ENCODE measurements around the gene PRF1. TPM values are rescaled to one million over a fixed set of nuclear protein-coding genes. Genes with fewer than 3 reads are reported as not detected.
A peak's percentile ranks its signal among the peaks of the same experiment; 100 is the strongest.

Gene PRF1
- polyA plus RNA-seq, 3 donors from 2014 or later: 4,156 to 6,150 (median 5,696) TPM

DNA sequence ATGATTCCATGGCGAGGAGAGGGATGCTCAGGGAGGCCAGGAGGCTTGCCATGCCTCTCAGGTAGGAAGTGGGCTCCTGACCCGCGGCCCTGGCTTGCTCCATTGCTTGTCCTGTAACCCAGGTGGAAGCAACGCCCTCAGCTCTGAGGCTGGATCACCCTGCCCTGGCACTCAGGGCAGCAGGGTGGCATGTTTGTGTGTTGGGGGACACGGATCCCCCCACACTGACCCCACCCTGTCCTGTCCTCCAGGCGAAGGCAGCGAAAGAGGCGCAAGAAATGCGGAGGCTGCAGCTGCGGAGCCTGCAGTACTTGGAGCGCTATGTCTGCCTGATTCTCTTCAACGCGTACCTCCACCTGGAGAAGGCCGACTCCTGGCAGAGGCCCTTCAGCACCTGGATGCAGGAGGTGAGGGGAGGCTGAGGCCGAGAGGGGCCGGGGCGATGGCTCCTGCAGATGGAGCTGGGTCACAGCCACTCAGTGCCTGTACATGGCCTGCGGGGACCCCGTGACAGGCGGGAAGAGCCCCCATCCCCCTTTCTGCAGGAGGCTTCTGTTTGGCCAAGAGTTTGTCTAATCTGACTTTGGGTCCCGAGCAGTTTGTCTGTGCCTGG is 38.3 kb downstream of the PRF1 start:
- H3K27me3 Mint-ChIP-seq (ENCODE audit: low read depth in 3 of 3): peaks cover 2 to 3% (median 3%) of the 10 kb centered on the region in 3 donors
- no peak overlapping the region for H3K27ac Mint-ChIP-seq
- no peak overlapping the region for H3K4me3 Mint-ChIP-seq
- no peaks in the 10 kb centered on the region for H3K9me3 Mint-ChIP-seq
- no peak for DNase-seq
- no peaks in the 10 kb centered on the region for H3K36me3 Mint-ChIP-seq
- peaks cover 60 to 72% of the 10 kb centered on the region in 2 donors for H3K4me1 Mint-ChIP-seq

DNA sequence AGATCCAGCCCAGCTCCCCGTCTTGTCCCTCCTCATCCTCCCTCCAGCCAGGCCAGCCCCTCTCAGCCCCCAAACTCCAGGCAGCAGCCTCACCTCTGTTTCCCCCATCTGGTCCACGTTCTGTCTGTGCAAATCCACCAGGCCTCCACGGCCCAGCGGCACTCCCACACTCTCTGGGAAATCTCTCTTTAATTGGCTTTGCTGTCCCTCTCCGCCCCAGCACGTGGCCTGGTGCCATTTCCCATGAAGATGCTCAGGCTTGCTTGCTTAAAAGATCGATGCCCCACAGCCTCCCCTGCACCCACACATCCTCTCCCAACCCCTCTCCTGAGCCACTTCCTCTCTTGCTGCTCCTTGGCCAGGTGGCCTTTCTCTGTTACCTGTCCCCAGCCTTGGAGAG is 39.3 kb downstream of the PRF1 start:
- no peaks in the 10 kb centered on the region for H3K36me3 Mint-ChIP-seq
- no peak overlapping the region for H3K4me3 Mint-ChIP-seq
- peaks cover 66 to 76% of the 10 kb centered on the region in 2 donors for H3K4me1 Mint-ChIP-seq
- no peak for DNase-seq
- peaks cover 2 to 3% (median 3%) of the 10 kb centered on the region in 3 donors for H3K27me3 Mint-ChIP-seq (ENCODE audit: low read depth in 3 of 3)
- H3K27ac Mint-ChIP-seq: peak overlapping the region in 2 of 6 donors; percentile 46 to 62
- no peaks in the 10 kb centered on the region for H3K9me3 Mint-ChIP-seq

DNA sequence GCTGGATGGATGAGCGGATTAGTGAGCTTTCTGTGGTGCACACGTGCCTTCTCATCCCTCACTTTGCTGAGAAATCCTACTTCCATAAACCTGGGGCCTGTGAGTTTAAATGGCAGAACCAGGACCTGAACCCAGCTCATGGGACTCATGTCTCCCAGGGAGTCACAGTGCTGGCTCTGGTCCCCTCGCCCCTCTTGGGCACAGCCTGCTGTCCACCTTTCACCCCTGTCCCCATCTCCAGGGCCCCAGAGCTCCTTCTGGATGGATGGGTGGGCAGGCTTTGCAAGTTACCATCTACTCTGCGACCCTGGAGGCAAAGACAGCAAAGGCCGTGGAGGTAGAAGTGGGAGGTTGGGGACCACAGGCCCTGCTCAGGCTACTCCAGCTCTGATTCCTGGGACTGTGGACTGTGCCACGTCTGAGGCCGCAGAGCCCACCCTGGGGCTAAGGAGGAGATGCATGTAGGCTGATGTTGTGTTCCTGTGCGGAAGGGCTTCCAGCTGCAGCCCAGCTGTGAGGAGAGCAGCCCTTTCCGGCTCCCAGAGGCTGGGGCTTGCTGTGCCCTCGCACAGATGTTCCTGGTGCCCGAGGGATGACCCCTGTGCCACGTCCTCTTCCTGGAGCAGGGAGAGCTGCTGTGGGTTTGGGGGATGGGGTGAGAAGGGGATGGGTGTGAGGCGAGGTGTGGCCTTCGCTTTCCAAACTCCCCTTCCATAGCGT is 40.3 kb downstream of the PRF1 start:
- H3K36me3 Mint-ChIP-seq: no peaks in the 10 kb centered on the region
- peaks cover 2 to 3% (median 3%) of the 10 kb centered on the region in 3 donors for H3K27me3 Mint-ChIP-seq (ENCODE audit: low read depth in 3 of 3)
- no peak for DNase-seq
- peak overlapping the region in 1 of 5 donors; percentile 40 for H3K4me3 Mint-ChIP-seq
- H3K9me3 Mint-ChIP-seq: no peaks in the 10 kb centered on the region
- peaks cover 69 to 72% of the 10 kb centered on the region in 2 donors for H3K4me1 Mint-ChIP-seq
- peak overlapping the region in 1 of 6 donors; percentile 65 for H3K27ac Mint-ChIP-seq

DNA sequence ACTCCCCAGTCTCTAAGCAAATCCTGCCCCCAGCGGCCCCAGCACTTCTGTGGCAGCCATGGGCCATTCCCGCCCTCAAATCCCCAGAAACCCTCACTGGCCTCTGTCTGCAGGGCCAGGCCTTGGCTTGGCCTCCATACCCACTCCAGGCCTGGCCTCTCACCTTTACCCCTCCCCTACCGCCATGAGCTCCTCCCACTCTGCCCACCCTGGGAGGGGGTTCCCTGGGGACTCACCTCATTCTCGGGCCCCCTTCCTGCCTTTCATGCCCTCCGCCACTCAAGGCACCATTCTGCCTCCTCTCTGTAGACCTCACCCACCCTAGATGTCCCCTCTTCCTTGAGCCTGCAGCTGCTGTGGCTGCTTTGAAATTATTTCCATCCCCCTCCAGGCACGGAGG is 41.0 kb downstream of the PRF1 start:
- DNase-seq: no peak
- H3K4me3 Mint-ChIP-seq: peak overlapping the region in 1 of 5 donors; percentile 40
- no peaks in the 10 kb centered on the region for H3K9me3 Mint-ChIP-seq
- H3K27me3 Mint-ChIP-seq (ENCODE audit: low read depth in 3 of 3): peaks cover 2 to 3% (median 3%) of the 10 kb centered on the region in 3 donors
- H3K27ac Mint-ChIP-seq: peak overlapping the region in 5 of 6 donors; percentile 41 to 65 (median 64)
- no peaks in the 10 kb centered on the region for H3K36me3 Mint-ChIP-seq
- peaks cover 69 to 72% of the 10 kb centered on the region in 2 donors for H3K4me1 Mint-ChIP-seq

DNA sequence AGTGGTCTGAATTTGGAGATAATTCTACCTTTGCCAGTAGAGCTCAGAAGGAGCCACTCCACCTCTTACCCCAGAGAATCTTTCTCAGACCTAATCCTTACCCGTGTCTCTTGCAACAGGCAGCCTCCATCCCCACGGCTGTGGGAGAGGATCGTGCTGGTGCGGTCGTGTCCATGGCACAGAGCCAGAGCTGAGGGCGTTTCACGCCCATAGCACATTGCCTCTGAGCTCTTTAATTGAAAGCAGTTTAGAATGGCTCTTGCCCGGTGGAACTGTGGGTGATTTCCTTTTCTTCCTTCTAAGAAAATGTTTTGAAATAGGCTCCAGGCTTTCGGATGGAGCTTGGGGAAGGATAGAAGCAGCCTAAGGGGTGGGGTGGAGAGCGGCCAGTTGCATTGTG is 41.5 kb downstream of the PRF1 start:
- Mint-ChIP-seq H3K36me3 (no peaks in the 10 kb centered on the region), H3K4me1 (peaks cover 64 to 68% of the 10 kb centered on the region in 2 donors), H3K9me3 (no peaks in the 10 kb centered on the region), H3K27me3 (ENCODE audit: low read depth in 3 of 3) (peaks cover 3 to 4% (median 3%) of the 10 kb centered on the region in 3 donors), H3K4me3 (peak overlapping the region in 2 of 5 donors; percentile 46 to 59), H3K27ac (peak overlapping the region; percentile 30 to 85 (median 64))
- no peak for DNase-seq

DNA sequence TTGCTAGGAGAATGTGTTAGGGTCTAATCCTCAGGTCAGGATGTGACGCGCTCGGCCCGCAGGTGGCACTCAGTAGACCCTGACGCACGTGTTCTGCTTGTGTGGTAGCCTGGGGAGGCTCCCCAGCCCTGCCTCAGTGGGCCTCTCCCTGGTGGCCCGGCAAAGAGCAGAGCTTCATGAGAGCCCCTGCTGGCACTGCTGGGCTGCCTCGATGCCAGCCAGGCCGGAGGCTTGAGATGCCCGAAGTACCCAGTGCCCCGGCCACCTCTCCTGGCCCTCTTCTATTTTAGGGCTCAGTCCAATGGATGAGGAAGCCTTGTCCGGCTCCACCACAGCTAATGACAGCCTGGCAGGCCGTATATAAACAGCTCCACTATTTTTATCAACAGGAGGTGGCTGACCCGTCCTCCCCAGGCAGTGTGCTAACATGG is 42.0 kb downstream of the PRF1 start:
- H3K9me3 Mint-ChIP-seq: no peaks in the 10 kb centered on the region
- H3K27ac Mint-ChIP-seq: peak overlapping the region in 5 of 6 donors; percentile 80 to 88 (median 87)
- DNase-seq: peak in 1 of 3 donors; percentile 38
- peak overlapping the region in 4 of 5 donors; percentile 46 to 89 (median 68) for H3K4me3 Mint-ChIP-seq
- peaks cover 3 to 4% (median 3%) of the 10 kb centered on the region in 3 donors for H3K27me3 Mint-ChIP-seq (ENCODE audit: low read depth in 3 of 3)
- H3K4me1 Mint-ChIP-seq: peaks cover 62 to 68% of the 10 kb centered on the region in 2 donors
- no peaks in the 10 kb centered on the region for H3K36me3 Mint-ChIP-seq

DNA sequence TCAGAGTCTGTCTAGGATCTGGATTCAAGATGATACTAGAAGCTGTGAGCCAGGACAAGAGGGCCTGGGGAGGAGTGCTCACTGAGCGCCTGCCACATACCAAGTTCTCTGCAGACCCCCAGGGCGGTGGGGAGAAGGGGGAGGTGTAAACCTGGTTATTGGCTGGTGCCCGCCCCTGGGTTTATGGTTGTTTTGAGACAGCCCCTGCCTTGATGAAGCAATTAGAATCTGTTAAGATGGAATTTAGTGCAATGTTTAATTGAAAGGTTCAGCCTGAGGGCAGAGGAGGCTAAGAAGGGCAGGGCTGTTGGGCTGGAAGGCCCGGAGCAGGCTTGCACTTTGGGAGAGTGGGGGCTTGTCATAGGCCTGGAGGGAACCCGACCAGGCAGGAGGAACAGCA is 42.7 kb downstream of the PRF1 start:
- Mint-ChIP-seq H3K36me3 (no peaks in the 10 kb centered on the region), H3K9me3 (no peaks in the 10 kb centered on the region), H3K4me3 (peak overlapping the region; percentile 82 to 95 (median 87)), H3K4me1 (peaks cover 55 to 61% of the 10 kb centered on the region in 2 donors), H3K27ac (peak overlapping the region; percentile 80 to 93 (median 88)), H3K27me3 (ENCODE audit: low read depth in 3 of 3) (peaks cover 3 to 4% (median 3%) of the 10 kb centered on the region in 3 donors)
- DNase-seq: no peak

DNA sequence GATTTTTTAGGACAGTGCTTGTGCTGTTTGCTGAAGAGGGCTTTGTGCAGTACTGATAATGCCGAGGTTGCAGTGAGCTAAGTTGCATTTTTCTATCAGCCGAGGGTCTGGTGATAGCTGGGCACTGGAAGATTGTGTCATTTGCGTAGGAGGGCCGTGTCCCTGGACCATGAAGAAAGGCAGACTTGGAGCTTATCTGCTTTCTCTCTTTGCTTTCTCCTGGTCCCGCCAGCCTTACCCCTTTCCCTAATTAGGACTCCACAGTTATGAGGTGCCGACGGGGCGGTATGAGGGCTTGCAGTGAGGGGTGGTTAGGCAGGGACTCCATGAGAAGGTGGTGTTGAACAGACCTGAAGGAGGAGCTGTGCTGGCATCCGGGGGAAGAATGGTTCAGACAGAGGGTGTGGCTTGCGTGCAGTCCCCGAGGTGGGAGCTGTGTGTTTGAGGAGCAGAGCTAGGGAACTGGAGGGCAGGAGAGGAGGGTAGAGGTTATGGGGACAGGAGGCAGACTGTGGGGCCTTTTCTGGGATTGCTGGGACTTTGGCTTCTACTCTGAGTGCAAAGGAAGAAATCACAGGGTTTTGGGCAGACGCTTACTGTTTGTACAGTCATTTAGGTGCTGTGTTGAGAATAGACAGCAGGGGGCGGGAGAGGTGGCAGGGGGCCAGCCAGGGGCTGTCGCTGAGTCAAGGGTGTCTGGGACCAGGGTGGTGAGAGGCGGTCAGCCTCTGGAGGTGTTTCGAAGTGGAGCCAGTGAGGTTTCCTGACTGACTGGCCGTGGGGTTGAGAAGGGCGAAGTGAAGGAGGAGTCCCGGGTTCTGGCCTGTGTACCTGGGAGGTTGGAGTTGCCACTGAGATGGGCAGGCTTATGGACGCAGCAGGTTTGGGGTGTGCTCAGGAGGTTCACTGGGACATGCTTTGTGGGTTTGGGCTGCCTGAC is 43.4 kb downstream of the PRF1 start:
- no peaks in the 10 kb centered on the region for H3K36me3 Mint-ChIP-seq
- H3K27ac Mint-ChIP-seq: peak overlapping the region; percentile 80 to 93 (median 88)
- peaks cover 3 to 4% (median 3%) of the 10 kb centered on the region in 3 donors for H3K27me3 Mint-ChIP-seq (ENCODE audit: low read depth in 3 of 3)
- DNase-seq: peak; percentile 82 to 85 (median 85)
- H3K4me1 Mint-ChIP-seq: peaks cover 51 to 57% of the 10 kb centered on the region in 2 donors
- no peaks in the 10 kb centered on the region for H3K9me3 Mint-ChIP-seq
- peak overlapping the region; percentile 82 to 95 (median 87) for H3K4me3 Mint-ChIP-seq

DNA sequence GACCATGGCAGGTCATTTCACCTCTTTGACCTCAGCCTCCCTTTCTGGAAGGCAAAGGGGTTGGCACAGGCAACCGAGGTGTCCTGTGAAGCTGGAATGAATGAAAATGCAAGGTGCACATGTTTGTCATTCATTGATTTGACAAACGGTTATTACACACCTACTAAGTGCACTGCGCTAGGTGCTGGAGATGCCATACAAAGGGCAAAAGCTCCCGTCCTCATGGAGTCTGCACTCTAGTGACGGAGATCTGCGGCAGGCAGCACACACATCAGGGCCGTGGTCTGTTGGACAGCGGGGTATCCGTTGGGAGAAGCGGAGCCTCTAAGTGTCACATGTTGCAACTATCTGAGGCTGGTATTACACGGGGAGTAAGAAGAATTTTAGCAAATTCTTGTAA is 44.2 kb downstream of the PRF1 start:
- H3K36me3 Mint-ChIP-seq: no peaks in the 10 kb centered on the region
- peaks cover under 1 to 4% (median 3%) of the 10 kb centered on the region in 3 donors for H3K27me3 Mint-ChIP-seq (ENCODE audit: low read depth in 3 of 3)
- H3K4me1 Mint-ChIP-seq: peaks cover 48 to 53% of the 10 kb centered on the region in 2 donors
- peak overlapping the region in 5 of 6 donors; percentile 80 to 93 (median 88) for H3K27ac Mint-ChIP-seq
- H3K9me3 Mint-ChIP-seq: no peaks in the 10 kb centered on the region
- no peak for DNase-seq
- H3K4me3 Mint-ChIP-seq: peak overlapping the region; percentile 58 to 95 (median 85)

DNA sequence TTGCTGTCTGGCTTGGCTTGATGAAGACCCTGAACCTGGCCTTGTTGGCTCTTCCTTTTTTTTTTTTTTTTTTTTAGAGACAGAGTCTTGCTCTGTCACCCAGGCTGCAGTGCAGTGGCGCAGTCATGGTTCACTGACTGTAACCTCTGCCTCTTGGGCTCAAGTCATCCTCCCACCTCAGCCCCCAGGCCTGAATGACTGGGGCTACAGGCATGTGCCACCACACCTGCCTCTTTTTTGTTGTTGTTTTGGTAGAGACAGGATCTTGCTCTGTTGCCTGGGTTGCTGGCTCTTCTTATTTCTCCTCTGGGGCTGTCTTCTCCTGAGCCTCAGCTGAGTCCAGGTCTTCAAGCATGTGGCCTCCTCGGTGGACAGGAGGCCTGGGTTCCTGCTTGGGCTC is 44.7 kb downstream of the PRF1 start:
- no peaks in the 10 kb centered on the region for H3K9me3 Mint-ChIP-seq
- H3K4me3 Mint-ChIP-seq: no peak overlapping the region
- H3K27ac Mint-ChIP-seq: peak overlapping the region in 1 of 6 donors; percentile 90
- peaks cover 44 to 49% of the 10 kb centered on the region in 2 donors for H3K4me1 Mint-ChIP-seq
- H3K36me3 Mint-ChIP-seq: no peaks in the 10 kb centered on the region
- H3K27me3 Mint-ChIP-seq (ENCODE audit: low read depth in 3 of 3): peaks cover 0 to 4% (median 3%) of the 10 kb centered on the region in 3 donors
- DNase-seq: no peak

DNA sequence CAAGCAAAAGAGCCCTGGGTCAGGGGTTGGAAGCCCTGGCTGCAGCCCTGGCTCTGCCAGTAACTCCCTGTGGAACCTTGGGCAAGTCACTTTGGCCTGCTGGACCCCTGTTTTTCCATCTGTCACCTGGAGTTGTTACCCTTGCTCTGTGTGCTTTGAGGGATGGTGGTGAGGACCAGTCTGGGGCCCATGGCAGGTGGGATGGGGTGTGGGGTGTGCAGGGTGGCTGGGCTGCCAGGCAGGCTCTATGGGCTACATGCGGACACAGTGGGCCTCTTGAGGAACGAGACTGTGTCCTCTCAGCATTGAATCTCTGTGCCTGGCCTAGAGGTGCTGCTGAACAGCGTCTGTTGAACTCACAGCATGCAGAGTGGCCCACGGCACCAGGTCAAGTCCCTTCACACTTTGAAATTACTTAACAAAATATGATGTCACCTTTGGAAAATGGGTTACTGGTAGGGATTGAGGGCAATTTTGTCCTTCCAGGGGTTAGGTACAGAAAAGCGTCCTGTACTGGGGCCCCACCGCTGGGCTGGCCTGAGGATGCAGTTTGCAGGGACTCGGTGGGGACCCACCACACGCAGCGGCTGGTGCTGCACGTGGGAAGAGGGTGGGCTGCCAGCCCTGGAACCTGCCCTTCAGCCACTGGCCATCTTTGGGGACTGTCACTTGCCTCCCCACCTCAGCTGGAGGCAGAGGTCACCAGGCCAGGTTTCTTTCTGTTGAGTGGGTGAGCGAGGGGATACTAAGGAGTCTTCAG is 45.3 kb downstream of the PRF1 start:
- peaks cover 41 to 42% of the 10 kb centered on the region in 2 donors for H3K4me1 Mint-ChIP-seq
- no peak overlapping the region for H3K4me3 Mint-ChIP-seq
- H3K27me3 Mint-ChIP-seq (ENCODE audit: low read depth in 3 of 3): peaks cover 0 to 4% (median 3%) of the 10 kb centered on the region in 3 donors
- H3K9me3 Mint-ChIP-seq: no peaks in the 10 kb centered on the region
- H3K36me3 Mint-ChIP-seq: no peaks in the 10 kb centered on the region
- no peak overlapping the region for H3K27ac Mint-ChIP-seq
- no peak for DNase-seq

DNA sequence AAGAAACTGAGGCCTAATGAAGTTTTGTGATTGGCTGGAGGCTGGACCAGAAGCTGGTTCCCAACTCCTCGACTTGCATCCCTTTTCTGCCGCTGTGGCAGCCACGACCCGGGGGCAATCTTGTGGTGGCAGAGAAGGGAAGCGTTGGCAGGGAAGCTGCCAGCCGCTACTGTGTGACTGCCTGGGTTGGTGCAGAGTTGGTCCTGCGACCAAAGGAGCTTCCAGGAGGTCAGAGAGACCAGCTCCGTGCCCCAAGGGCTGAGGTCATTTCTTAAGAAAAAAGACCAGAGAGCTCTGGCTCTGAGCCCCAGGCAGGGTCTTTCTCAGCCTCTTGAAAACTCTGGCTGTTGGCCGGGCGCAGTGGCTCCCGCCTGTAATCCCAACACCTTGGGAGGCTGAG is 47.2 kb downstream of the PRF1 start:
- peaks cover 23 to 25% of the 10 kb centered on the region in 2 donors for H3K4me1 Mint-ChIP-seq
- peaks cover 0 to 6% (median 3%) of the 10 kb centered on the region in 3 donors for H3K27me3 Mint-ChIP-seq (ENCODE audit: low read depth in 3 of 3)
- no peak overlapping the region for H3K4me3 Mint-ChIP-seq
- DNase-seq: no peak
- H3K9me3 Mint-ChIP-seq: no peaks in the 10 kb centered on the region
- no peak overlapping the region for H3K27ac Mint-ChIP-seq
- no peaks in the 10 kb centered on the region for H3K36me3 Mint-ChIP-seq

DNA sequence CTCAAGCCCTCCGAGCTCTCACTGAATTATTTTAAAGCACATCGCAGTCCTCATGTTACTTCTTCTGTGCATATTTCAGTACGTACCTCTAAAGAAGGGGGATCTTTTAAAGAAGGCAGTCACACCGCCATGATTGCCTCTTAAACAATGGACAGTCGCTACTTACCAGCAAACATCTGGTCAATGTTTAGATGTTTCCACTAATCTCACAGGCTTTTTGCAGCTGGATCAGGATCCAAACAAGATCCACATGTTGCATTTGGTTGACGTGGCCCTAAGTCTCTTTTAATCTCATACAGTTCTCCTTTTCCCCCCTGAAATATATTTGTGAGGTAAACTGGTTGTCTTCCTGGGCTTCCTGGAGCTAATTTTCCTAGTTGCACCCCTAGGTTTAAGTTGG is 50.0 kb downstream of the PRF1 start:
- peaks cover 6% of the 10 kb centered on the region in 2 donors for H3K4me1 Mint-ChIP-seq
- peaks cover 0 to 4% (median 3%) of the 10 kb centered on the region in 3 donors for H3K27me3 Mint-ChIP-seq (ENCODE audit: low read depth in 3 of 3)
- H3K36me3 Mint-ChIP-seq: no peaks in the 10 kb centered on the region
- no peak overlapping the region for H3K27ac Mint-ChIP-seq
- no peak overlapping the region for H3K4me3 Mint-ChIP-seq
- no peak for DNase-seq
- H3K9me3 Mint-ChIP-seq: no peaks in the 10 kb centered on the region

Measured in immature natural killer cell (primary cell).